A673 (cell line): ENCODE results near the gene PDE4B. TPM values are rescaled to one million over a fixed set of nuclear protein-coding genes. Genes with fewer than 3 reads are reported as not detected.

ENCODE experiments used
- BruUV-seq: library from RNA; stranded (reverse); fragments of 400-500 nt; replicated peaks from 2 replicates; lab custom pipeline; 2021; lab: Mats Ljungman, UMichigan
- CTCF ChIA-PET: fragments of 300-600 bp; sonication (Branson Sonifier 250); formaldehyde crosslinking; loops from one replicate; lab custom pipeline; 2022; ENCODE audit warnings: antibody characterized with exemption; lab: Charles Lee
- POLR2A ChIA-PET: fragments of 300-600 bp; sonication (Branson Sonifier 250); formaldehyde crosslinking; loops from one replicate; lab custom pipeline; 2022; ENCODE audit warnings: antibody characterized with exemption; ENCODE audit not compliant: low non-redundant PET; lab: Charles Lee
- DNase-seq: peaks from one replicate; pipeline ENCODE4 v3.0.0-alpha.2; 2015; ENCODE audit warnings: low spot score
- H3K27ac ChIP-seq: fragments of 200-600 bp; sonication (generic); 2 replicates; pipeline ENCODE4 v1.5.1; 2016; ENCODE audit warnings: mixed run types, low read depth, mild to moderate bottlenecking, mixed read lengths, antibody characterized with exemption, low read length; ENCODE audit not compliant: poor library complexity, severe bottlenecking
- H3K27me3 ChIP-seq: fragments of 200-600 bp; sonication (generic); replicated peaks from 2 replicates; pipeline ENCODE4 v1.6.1; 2017; ENCODE audit warnings: mixed run types, low read depth, mild to moderate bottlenecking, mixed read lengths, antibody characterized with exemption, low read length; ENCODE audit not compliant: insufficient read depth, poor library complexity
- H3K36me3 ChIP-seq: fragments of 200-600 bp; sonication (generic); 2 replicates; pipeline ENCODE4 v1.6.1; 2016; ENCODE audit warnings: mixed run types, mild to moderate bottlenecking, mixed read lengths, antibody characterized with exemption, low read length; ENCODE audit not compliant: insufficient read depth, poor library complexity, severe bottlenecking
- H3K4me1 ChIP-seq: fragments of 200-600 bp; sonication (generic); 2 replicates; pipeline ENCODE4 v1.6.1; 2017; ENCODE audit warnings: mixed run types, mild to moderate bottlenecking, mixed read lengths, antibody characterized with exemption, low read length; ENCODE audit not compliant: insufficient read depth, poor library complexity, severe bottlenecking
- H3K4me3 ChIP-seq: fragments of 200-600 bp; sonication (generic); 2 replicates; pipeline ENCODE4 v1.5.1; 2016; ENCODE audit warnings: low read depth, mixed run types, mild to moderate bottlenecking, mixed read lengths, low read length; ENCODE audit not compliant: poor library complexity, severe bottlenecking
- H3K9me3 ChIP-seq: fragments of 200-600 bp; sonication (generic); 2 replicates; pipeline ENCODE4 v1.6.1; 2016; ENCODE audit warnings: mixed run types, low read depth, mild to moderate bottlenecking, mixed read lengths, antibody characterized with exemption, low read length; ENCODE audit not compliant: poor library complexity, severe bottlenecking
- CTCF ChIP-seq: fragments of 300-800, 200-600 bp; sonication (generic); conservative IDR thresholded peaks from 2 replicates; pipeline ENCODE4 v1.5.1; 2017; ENCODE audit warnings: low read depth, mild to moderate bottlenecking, antibody characterized with exemption, low read length, moderate library complexity, mixed read lengths
- EZH2 ChIP-seq: fragments of 200-600 bp; sonication (generic); IDR thresholded peaks from 2 replicates; pipeline ENCODE4 v1.6.1; 2017; ENCODE audit warnings: borderline replicate concordance, low read depth, mild to moderate bottlenecking, mixed read lengths, antibody characterized with exemption, low read length; ENCODE audit not compliant: poor library complexity, severe bottlenecking
- intact Hi-C: fragments of 100-400 bp; cut with micrococcal nuclease; formaldehyde crosslinking; loops from one replicate; pipeline ENCODE4 v1.10.0; 2022; ENCODE audit not compliant: unreplicated experiment
- total RNA-seq: library from RNA; stranded (reverse); gene quantifications from 2 replicates; pipeline ENCODE4 v1.2.3, GENCODE V29; 2021

The PDE4B gene
- total RNA-seq, 1 experiment from 2014 or later, result 20.0 TPM

DNA sequence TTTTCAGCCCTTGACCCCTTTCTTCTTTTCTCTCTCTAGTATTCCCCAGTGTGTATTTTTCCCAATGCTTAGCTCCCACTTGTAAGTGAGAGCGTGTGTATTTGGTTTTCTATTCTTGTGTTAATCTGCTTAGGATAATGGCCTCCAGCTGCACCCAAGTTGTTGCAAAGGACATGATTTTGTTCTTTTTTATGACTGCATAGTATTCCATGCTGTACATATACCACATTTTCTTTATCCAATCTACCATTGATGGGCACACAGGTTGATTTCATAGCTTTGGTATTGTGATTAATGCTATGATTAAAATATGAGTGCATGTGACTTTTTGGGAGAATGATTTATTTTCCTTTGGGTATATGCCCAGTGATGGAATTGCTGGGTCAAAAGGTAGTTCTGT, 104.8 kb downstream of the PDE4B start:
- no peak for TF ChIP-seq EZH2
- no peak for TF ChIP-seq CTCF
- Histone ChIP-seq H3K4me3 (no peak overlapping the region), H3K36me3 (no peaks in the 10 kb centered on the region), H3K9me3 (no peaks in the 10 kb centered on the region), H3K4me1 (no peaks in the 10 kb centered on the region), H3K27me3 (no peaks in the 10 kb centered on the region), H3K27ac (no peak overlapping the region)
- BruUV-seq, result no TSS peak
- intact Hi-C loops, result no loop called here
- DNase-seq, result no peak
- ChIA-PET POLR2A (no interaction called here), CTCF (no interaction called here)

DNA sequence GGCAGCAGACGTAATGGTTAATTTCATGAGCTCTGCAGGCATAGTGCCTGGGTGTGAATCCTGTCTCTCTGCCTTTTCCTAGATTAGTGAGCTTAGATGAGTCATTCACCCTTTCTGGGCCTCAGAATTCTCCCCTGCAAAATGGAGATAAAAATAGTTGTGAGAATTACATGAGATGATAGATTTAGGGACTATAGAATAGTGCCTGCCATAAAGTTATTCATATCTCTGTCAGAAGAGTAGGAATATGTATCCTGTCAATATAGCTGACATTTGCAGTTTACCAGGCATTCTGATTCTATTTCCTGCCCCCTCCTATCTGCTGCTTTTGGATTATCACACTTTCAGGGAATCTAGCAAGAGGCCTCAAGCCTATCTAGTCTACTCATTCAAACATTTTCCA, 112.0 kb downstream of the PDE4B start:
- POLR2A ChIA-PET, result no interaction called here
- Histone ChIP-seq H3K27me3 (no peaks in the 10 kb centered on the region), H3K27ac (no peak overlapping the region), H3K36me3 (no peaks in the 10 kb centered on the region), H3K9me3 (no peaks in the 10 kb centered on the region), H3K4me3 (no peak overlapping the region), H3K4me1 (peaks cover 10% of the 10 kb centered on the region)
- CTCF ChIA-PET, result no interaction called here
- peak; percentile 19 for DNase-seq
- intact Hi-C loops, result no loop called here
- no peak for TF ChIP-seq CTCF
- TF ChIP-seq EZH2, result no peak
- BruUV-seq, result no TSS peak

DNA sequence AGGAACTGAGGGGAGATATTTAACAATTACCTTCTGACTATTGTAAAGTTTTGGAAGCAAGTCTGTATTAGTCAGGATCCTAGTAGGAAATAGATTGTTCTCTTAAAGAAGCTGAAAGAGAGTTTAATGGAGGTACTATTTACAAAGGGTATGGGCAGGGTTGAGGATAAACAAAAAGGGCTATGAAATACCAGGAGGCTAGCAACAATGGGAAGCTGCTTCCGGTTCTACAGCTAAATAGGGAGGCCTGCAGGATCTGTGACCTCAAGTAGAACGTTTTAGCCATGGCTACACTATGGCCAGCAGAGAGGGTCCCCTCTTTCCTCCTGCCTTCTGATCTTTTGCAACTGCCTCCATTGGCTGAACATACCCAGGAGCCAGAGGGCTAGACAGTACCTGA, 117.7 kb downstream of the PDE4B start:
- no peak overlapping the region for H3K4me3 ChIP-seq
- DNase-seq, result no peak
- CTCF ChIA-PET, result no interaction called here
- TF ChIP-seq EZH2 (no peak), CTCF (no peak)
- no peaks in the 10 kb centered on the region for H3K36me3 ChIP-seq
- BruUV-seq, result no TSS peak
- no peaks in the 10 kb centered on the region for H3K27me3 ChIP-seq
- intact Hi-C loops, result no loop called here
- H3K27ac ChIP-seq, result no peak overlapping the region
- POLR2A ChIA-PET, result no interaction called here
- H3K9me3 ChIP-seq, result no peaks in the 10 kb centered on the region
- peaks cover 6% of the 10 kb centered on the region for H3K4me1 ChIP-seq
